GM21367 (cell line): ENCODE results near the gene KCNAB3.

Source experiments
- ATAC-seq: cut with Tn5 transposase; IDR thresholded peaks from one replicate; pipeline ENCODE4 v1.9.1; 2021; ENCODE audit not compliant: unreplicated experiment

Gene KCNAB3

GRCh38 chr17:7881276-7882054 lies 48.2 kb downstream of the KCNAB3 start:
- no peak for ATAC-seq

- ATAC-seq: no peak
These were observed 49.4 kb downstream of the KCNAB3 start for GRCh38 chr17:7880076-7880868.

GRCh38 chr17:7878234-7878633 lies 51.4 kb downstream of the KCNAB3 start:
- no peak for ATAC-seq

- ATAC-seq: no peak
These were observed 53.8 kb downstream of the KCNAB3 start for GRCh38 chr17:7875804-7876370.

- no peak for ATAC-seq
These were observed 56.6 kb downstream of the KCNAB3 start for GRCh38 chr17:7873051-7873450.
